ENCODE data around the gene THTPA. TPM values are rescaled to one million over a fixed set of nuclear protein-coding genes. Genes with fewer than 3 reads are reported as not detected.

The THTPA gene
- 11.1 to 13.5 TPM (median 11.7 TPM) in 5 replicates for total RNA-seq (2022; extraction: Qiagen RNA extraction; ENCODE audit: low read depth)

GRCh38 chr14:23555882-23556699 is at the start of gene THTPA:
Gene THTPA, plus strand, starts transcription at chr14:23556271. Its CDS starts 487 bp downstream, at chr14:23556758.

GRCh38 chr14:23551266-23552028 is 4.6 kb upstream of the THTPA start, which contains the start of gene ZFHX2:
Gene ZFHX2, minus strand, starts transcription at chr14:23551765. Its CDS starts 16,440 bp downstream, at chr14:23535325.

GRCh38 chr14:23567186-23568020 is 11.3 kb downstream of the THTPA start, which contains the start of gene AP1G2:
Gene AP1G2, minus strand, starts transcription at chr14:23567791. Its CDS starts 477 bp downstream, at chr14:23567314.

DNA sequence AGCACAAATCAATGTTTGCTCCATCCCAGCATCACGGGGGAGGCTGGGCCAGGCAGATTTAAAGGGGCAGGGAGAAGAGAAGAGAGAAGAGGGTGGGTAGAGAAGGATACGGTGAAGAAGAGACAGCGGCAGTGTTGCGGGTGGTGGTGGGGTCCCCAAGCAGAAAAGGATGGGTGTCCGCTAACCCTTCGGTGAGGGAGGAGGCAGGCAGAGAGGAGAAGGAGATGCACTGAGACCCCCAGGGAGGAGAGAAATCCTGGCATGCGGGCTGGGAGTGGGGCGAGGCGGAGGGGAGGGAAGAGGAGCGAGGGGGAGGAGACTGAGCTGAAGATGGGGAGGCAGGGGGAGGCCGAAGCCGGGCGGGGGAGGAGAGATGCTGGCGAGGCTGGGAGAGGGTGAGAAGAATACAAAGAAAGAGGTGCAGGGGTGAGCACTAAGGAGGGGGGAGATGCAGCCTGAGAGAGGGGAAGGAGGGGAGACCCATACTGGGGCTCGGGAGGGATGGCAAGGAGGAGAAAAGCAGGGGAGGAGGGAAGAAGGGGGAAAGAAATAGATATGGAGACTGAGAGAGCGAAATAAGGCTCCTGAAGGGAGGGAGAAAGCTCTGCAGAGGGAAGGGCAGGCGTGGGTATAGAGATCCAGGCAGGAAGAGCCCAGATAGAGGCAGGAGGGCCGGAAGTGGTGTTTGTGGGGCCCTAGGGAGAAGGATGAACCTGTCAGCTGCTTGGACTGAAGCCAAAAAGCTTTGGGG is 22.7 kb downstream of the THTPA start, which contains the start of gene JPH4:
JPH4 (minus strand) TSS at position 231 of the 751 bp plus-strand sequence. CDS start 1,337 bp downstream, outside the sequence.

Other genes starting within 250 kb of the THTPA start
- gene BCL2L2, start 249.4 kb upstream of the THTPA start, total RNA-seq (2022; extraction: Qiagen RNA extraction; ENCODE audit: low read depth): 14.6 to 20.4 TPM (median 18.5 TPM) in 5 replicates
- gene PABPN1, start 234.8 kb upstream of the THTPA start, total RNA-seq (2022; extraction: Qiagen RNA extraction; ENCODE audit: low read depth): 136 to 147 TPM (median 143 TPM) in 5 replicates
- 6.3 to 7.7 TPM (median 6.6 TPM) in 5 replicates for gene SLC22A17, start 203.4 kb upstream of the THTPA start, total RNA-seq (2022; extraction: Qiagen RNA extraction; ENCODE audit: low read depth)
- gene EFS, start 191.1 kb upstream of the THTPA start, total RNA-seq (2022; extraction: Qiagen RNA extraction; ENCODE audit: low read depth): not detected in 5 replicates
- not detected in 5 replicates for gene IL25, start 183.5 kb upstream of the THTPA start, total RNA-seq (2022; extraction: Qiagen RNA extraction; ENCODE audit: low read depth)
- gene CMTM5, start 179.2 kb upstream of the THTPA start, total RNA-seq (2022; extraction: Qiagen RNA extraction; ENCODE audit: low read depth): not detected in 5 replicates
- gene MYH6, start 148.0 kb upstream of the THTPA start, total RNA-seq (2022; extraction: Qiagen RNA extraction; ENCODE audit: low read depth): 0.02 to 0.03 TPM in 2 of 5 replicates, not detected in the others
- not detected in 5 replicates for gene MYH7, start 120.6 kb upstream of the THTPA start, total RNA-seq (2022; extraction: Qiagen RNA extraction; ENCODE audit: low read depth)
- gene NGDN, start 86.6 kb upstream of the THTPA start, total RNA-seq (2022; extraction: Qiagen RNA extraction; ENCODE audit: low read depth): 61.1 to 68.9 TPM (median 63.1 TPM) in 5 replicates
- 0.63 to 1.4 TPM (median 0.75 TPM) in 5 replicates for gene ZFHX2, start 4.5 kb upstream of the THTPA start, total RNA-seq (2022; extraction: Qiagen RNA extraction; ENCODE audit: low read depth)
- gene AP1G2, start 11.5 kb downstream of the THTPA start, total RNA-seq (2022; extraction: Qiagen RNA extraction; ENCODE audit: low read depth): 35.3 to 56.4 TPM (median 46.8 TPM) in 5 replicates
- 0.03 to 0.10 TPM (median 0.07 TPM) in 3 of 5 replicates, not detected in the others for gene JPH4, start 22.5 kb downstream of the THTPA start, total RNA-seq (2022; extraction: Qiagen RNA extraction; ENCODE audit: low read depth)
- 4.8 to 9.2 TPM (median 6.1 TPM) in 5 replicates for gene DHRS2, start 80.1 kb downstream of the THTPA start, total RNA-seq (2022; extraction: Qiagen RNA extraction; ENCODE audit: low read depth)

Measured in A549 treated with GW870086 at 1 μM for 4 hours (cell line).